HG03432 (cell line): Measurements from ENCODE around the gene COMMD1.

Experiments
- ATAC-seq: cut with Tn5 transposase; IDR thresholded peaks from one replicate; pipeline ENCODE4 v1.9.1; 2021; ENCODE audit warnings: mild to moderate bottlenecking, moderate library complexity; ENCODE audit not compliant: unreplicated experiment

COMMD1 gene

GRCh38 chr2:62163106-62163831 lies 257.8 kb downstream of the COMMD1 start:
- ATAC-seq = no peak

- ATAC-seq = no peak
Measured at GRCh38 chr2:62163834-62164233, 258.4 kb downstream of the COMMD1 start.

DNA sequence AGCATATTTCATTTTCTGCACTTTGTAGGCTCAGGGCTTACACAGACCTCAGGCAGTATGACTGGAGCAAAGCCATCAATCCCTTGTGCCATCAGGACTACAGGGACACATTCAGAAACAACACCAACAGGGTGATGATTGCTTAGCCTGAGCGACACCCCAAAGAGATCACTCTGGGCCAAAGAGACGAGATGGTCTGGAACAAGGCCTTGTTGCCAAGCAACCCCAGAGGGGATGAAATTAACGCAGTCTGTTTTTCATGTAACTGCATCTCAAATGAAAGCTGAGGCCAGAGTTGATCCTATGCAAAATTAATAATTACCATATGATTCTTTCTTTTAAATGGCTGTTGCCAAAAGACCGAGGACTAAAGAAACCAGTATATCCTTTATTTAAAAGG lies 270.3 kb downstream of the COMMD1 start:
- no peak for ATAC-seq

- no peak for ATAC-seq
Measured at GRCh38 chr2:62176801-62177200, 271.3 kb downstream of the COMMD1 start.

GRCh38 chr2:62177392-62178049 lies 272.0 kb downstream of the COMMD1 start:
- ATAC-seq = no peak

DNA sequence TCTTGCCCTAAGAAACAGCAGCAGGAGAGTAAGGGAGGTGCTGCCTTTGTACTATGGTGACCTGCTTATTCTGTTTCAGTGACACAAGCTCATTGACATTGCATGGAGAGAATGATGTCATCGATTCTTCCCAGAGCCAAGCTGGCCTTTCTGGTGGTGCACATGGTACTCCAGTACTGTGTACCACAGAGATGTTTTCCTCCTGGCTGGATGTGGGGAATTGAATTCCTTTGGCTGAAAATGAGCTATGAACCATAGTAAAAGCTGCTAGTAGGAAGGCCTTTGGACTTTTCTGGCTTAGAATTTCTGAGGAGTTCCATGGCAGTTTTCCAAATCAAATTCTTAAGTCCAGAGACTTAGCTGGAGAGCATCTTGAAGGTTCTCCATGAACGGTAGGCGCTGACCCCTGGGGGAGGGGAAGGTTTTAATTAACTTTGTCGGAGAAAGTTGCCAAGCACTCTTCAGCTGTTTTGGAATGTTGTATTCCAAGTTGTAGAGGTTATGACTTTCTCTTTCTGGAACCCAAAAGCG lies 273.3 kb downstream of the COMMD1 start:
- ATAC-seq = no peak

DNA sequence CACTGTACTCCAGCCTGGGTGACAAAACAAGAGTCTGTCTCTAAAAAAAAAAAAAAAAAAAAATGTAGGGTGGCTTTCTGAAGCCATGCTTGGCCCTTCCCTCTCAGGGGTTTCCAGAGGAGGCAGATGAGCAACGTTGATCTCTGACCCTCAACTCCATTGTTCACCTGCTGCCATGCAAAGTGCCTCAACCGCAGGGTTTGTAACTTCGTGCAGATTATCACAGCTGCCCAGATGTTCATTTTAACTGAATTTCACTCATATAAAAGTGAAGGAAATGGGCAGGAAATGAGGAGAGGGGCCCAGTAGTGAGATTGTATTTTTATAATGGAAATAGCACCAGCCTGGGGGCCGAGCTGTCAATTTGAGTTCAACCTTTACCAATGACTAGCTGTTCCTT lies 275.5 kb downstream of the COMMD1 start:
- no peak for ATAC-seq

DNA sequence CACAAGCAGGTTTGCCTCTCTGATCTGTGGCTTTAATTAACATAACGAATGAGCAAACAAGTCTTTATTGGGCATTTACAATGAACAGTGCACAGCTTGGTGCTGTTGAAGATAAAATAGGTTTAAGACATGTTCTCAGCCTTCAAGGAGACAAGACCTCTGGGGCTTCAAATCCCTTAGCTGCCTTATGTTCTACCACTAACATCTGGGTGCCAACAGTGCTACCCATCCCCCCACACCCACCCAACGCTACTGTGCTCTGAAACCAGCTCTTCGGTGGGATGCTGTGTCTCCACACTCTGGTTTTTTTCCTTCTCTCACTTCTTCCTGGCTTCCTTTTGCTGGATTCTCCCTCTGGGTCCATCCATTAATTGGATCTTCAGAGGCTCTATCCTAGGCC lies 276.4 kb downstream of the COMMD1 start:
- no peak for ATAC-seq

DNA sequence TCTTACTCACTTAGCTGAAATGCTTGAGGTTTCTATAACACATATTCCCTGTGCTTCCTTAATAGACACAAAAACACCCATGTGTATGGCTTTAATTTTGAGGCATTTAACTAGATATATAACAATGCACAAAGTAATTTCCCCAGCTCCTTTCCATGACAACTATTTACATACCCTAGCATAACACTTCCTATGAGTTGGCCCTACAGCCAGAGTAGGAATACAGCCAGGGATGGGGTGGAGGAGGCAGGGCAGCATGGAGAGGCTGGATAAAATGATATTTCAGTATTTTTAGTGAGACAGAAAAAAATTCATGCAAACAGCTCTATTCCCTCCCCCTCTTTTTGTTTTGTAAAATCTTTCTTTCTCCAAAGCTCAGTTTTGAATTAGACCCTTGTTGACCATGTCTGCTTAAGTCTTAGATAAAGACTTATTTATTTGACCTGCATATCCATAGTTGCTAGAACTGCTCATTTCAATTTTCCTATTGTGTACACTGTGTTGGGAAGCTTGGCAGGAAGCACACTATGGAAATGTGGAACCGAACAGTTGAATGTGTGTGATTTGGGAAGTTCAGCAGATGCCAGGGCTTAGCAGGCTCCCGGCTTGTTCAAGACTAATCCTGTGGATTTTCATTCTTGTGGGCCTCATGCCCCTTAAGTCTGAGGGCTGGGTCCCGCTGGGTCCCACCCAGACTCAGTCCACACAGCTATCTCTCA lies 279.2 kb downstream of the COMMD1 start:
- no peak for ATAC-seq
